ENCODE measurements around the gene DUSP9.
"Not testable (repeated sequence)": the region's sequence is repeated elsewhere in the genome, so short reads cannot be mapped to it uniquely, and the experiment has no call there.

The DUSP9 gene

GRCh38 chrX:153646620-153647373 lies at the start of gene DUSP9:
TSS of gene DUSP9 (plus strand) at chrX:153647203. CDS start at chrX:153647954, 751 bp downstream.
- no peak for DNase-seq

GRCh38 chrX:153598541-153599191 lies 48.3 kb upstream of the DUSP9 start, which contains the start of gene CCNQ:
TSS of gene CCNQ (minus strand) at chrX:153599139. CDS start at chrX:153599073, 66 bp downstream.
- DNase-seq, result peak; percentile 31

GRCh38 chrX:153599192-153600031 lies 47.6 kb upstream of the DUSP9 start:
- DNase-seq, result peak; percentile 71

- peak; percentile 20 for DNase-seq
Observed at GRCh38 chrX:153600032-153600373, 47.0 kb upstream of the DUSP9 start.

GRCh38 chrX:153600921-153601320 lies 46.1 kb upstream of the DUSP9 start:
- DNase-seq, result no peak

GRCh38 chrX:153601511-153602110 lies 45.4 kb upstream of the DUSP9 start:
- no peak for DNase-seq

- no peak for DNase-seq
Observed at GRCh38 chrX:153602601-153603000, 44.4 kb upstream of the DUSP9 start.

GRCh38 chrX:153603131-153603656 lies 43.8 kb upstream of the DUSP9 start:
- no peak for DNase-seq

- DNase-seq, result not testable (repeated sequence)
Observed at GRCh38 chrX:153604666-153605380, 42.2 kb upstream of the DUSP9 start.

- DNase-seq, result no peak
Observed at GRCh38 chrX:153606503-153606902, 40.5 kb upstream of the DUSP9 start.

- no peak for DNase-seq
Observed at GRCh38 chrX:153608376-153608775, 38.6 kb upstream of the DUSP9 start.

- no peak for DNase-seq
Observed at GRCh38 chrX:153608806-153609205, 38.2 kb upstream of the DUSP9 start.

- DNase-seq, result peak; percentile 38
Observed at GRCh38 chrX:153609917-153610835, 36.8 kb upstream of the DUSP9 start.

GRCh38 chrX:153610836-153611213 lies 36.2 kb upstream of the DUSP9 start:
- no peak for DNase-seq

- no peak for DNase-seq
Observed at GRCh38 chrX:153611298-153612095, 35.5 kb upstream of the DUSP9 start.

GRCh38 chrX:153612413-153612812 lies 34.6 kb upstream of the DUSP9 start:
- DNase-seq, result no peak

GRCh38 chrX:153614818-153615217 lies 32.2 kb upstream of the DUSP9 start:
- DNase-seq, result no peak

- DNase-seq, result no peak
Observed at GRCh38 chrX:153620576-153620975, 26.4 kb upstream of the DUSP9 start.

GRCh38 chrX:153621949-153622598 lies 24.9 kb upstream of the DUSP9 start:
- DNase-seq, result no peak
